Right cardiac atrium (tissue), 5 donors: ENCODE data around the gene EPHB2. TPM values are rescaled to one million over a fixed set of nuclear protein-coding genes. Genes with fewer than 3 reads are reported as not detected.

ENCODE experiments used
- ATAC-seq, 2 donors: fragments of 200-7000 bp; cut with Tn5 transposase; one replicate each; pipeline versions ENCODE4 v1.8.0 to v1.9.1; 2020; ENCODE audit warnings: moderate library complexity in 2 of 2, mild to moderate bottlenecking in 1 of 2
- DNase-seq, 3 donors: peaks; one replicate each; pipeline ENCODE4 v3.0.0-alpha.2; 2020
- H3K27ac ChIP-seq: one replicate; pipeline ENCODE4 v1.5.1; 2013; ENCODE audit warnings: mild to moderate bottlenecking, low read length, control low read depth, moderate library complexity
- H3K27me3 ChIP-seq: one replicate; pipeline ENCODE4 v1.6.1; 2013; ENCODE audit not compliant: control insufficient read depth, insufficient read depth
- H3K4me1 ChIP-seq: one replicate; pipeline ENCODE4 v1.6.1; 2013; ENCODE audit warnings: low read length; ENCODE audit not compliant: control insufficient read depth, insufficient read depth
- H3K4me3 ChIP-seq: one replicate; pipeline ENCODE4 v1.5.1; 2013; ENCODE audit warnings: low read length, control low read depth
- H3K9me3 ChIP-seq: one replicate; pipeline ENCODE4 v1.6.1; 2013; ENCODE audit warnings: low read length; ENCODE audit not compliant: control insufficient read depth
- WGBS: extraction: QIAGEN DNeasy Blood & Tissue Kit; methylation state at CpG from one replicate; pipeline ENCODE4 v1.1.7; 2013; 5-methylcytosine and 5-hydroxymethylcytosine counted together
- intact Hi-C, 4 donors: fragments of 100-400 bp; cut with DNase I; formaldehyde crosslinking; loops; one replicate each; pipeline versions ENCODE4 v1.11.0 to v1.14.0; 2022 to 2023
- microRNA-seq, 2 donors: library from miRNA; unstranded; fragments of <30 nt; microRNA quantifications; one replicate each; pipeline ENCODE4 v1.2.0, GENCODE V29; 2020 to 2021
- polyA plus RNA-seq: library from polyadenylated mRNA; stranded (reverse); fragments of 200-250 nt; gene quantifications from one replicate; pipeline ENCODE4 v1.2.3, GENCODE V29; 2013
- total RNA-seq, 4 donors: library from RNA; stranded (reverse); fragmentation: NEBNext Ultra II Directional; extraction: Animal tissue kit (Norgen Biotek cat#: 25700); gene quantifications; one replicate each; pipeline ENCODE4 v1.2.1, GENCODE V29; 2021
- donor health status: healthy with polysubstance abuse.
- donor health status: DM: no; HTN: yes; CAD: no.
- donor health status: DM: no; HTN: no; CAD: no.
- donor health status: DM: no; HTN: yes; CAD: no; lungs with severe emphysema.
- donor health status: DM: yes; HTN: yes; CAD: no.

EPHB2 gene
- total and polyA plus RNA-seq, 5 donors, result 1.2 to 7.7 (median 3.5) TPM

GRCh38 chr1:22958556-22958955, 247.9 kb downstream of the EPHB2 start:
- Histone ChIP-seq H3K4me1 (no peaks in the 10 kb centered on the region), H3K27ac (no peak overlapping the region), H3K9me3 (no peaks in the 10 kb centered on the region), H3K27me3 (no peaks in the 10 kb centered on the region), H3K4me3 (no peak overlapping the region)
- 86% methylated on average over 9 of the region's 9 CpGs for WGBS
- ATAC-seq (no peak), DNase-seq (no peak)
- intact Hi-C loops, result no loop called here

GRCh38 chr1:22959545-22960360, 249.1 kb downstream of the EPHB2 start:
- no peaks in the 10 kb centered on the region for H3K27me3 ChIP-seq
- no peak overlapping the region for H3K4me3 ChIP-seq
- H3K27ac ChIP-seq, result no peak overlapping the region
- ATAC-seq, result no peak
- no peaks in the 10 kb centered on the region for H3K4me1 ChIP-seq
- WGBS, result 73% methylated on average over 7 of the region's 7 CpGs
- H3K9me3 ChIP-seq, result no peaks in the 10 kb centered on the region
- intact Hi-C loops, result no loop called here
- DNase-seq, result no peak

- DNase-seq (no peak), ATAC-seq (no peak)
- H3K4me3 ChIP-seq, result no peak overlapping the region
- no peak overlapping the region for H3K27ac ChIP-seq
- no peaks in the 10 kb centered on the region for H3K27me3 ChIP-seq
- no peaks in the 10 kb centered on the region for H3K4me1 ChIP-seq
- intact Hi-C loops, result no loop called here
- H3K9me3 ChIP-seq, result peaks cover 2% of the 10 kb centered on the region
- 61% methylated on average over 3 of the region's 3 CpGs for WGBS
Observed at GRCh38 chr1:22962558-22962957, 251.9 kb downstream of the EPHB2 start.

GRCh38 chr1:22963044-22963677, 252.5 kb downstream of the EPHB2 start:
- Histone ChIP-seq H3K27ac (no peak overlapping the region), H3K4me3 (no peak overlapping the region), H3K9me3 (peaks cover 2% of the 10 kb centered on the region), H3K4me1 (no peaks in the 10 kb centered on the region), H3K27me3 (no peaks in the 10 kb centered on the region)
- intact Hi-C loops, result no loop called here
- ATAC-seq (peak in 1 of 2 donors; percentile 31), DNase-seq (no peak)
- WGBS, result 82% methylated on average over 10 of the region's 10 CpGs

GRCh38 chr1:22966309-22966708, 255.7 kb downstream of the EPHB2 start:
- intact Hi-C loops, result no loop called here
- ATAC-seq (no peak), DNase-seq (no peak)
- Histone ChIP-seq H3K4me3 (no peak overlapping the region), H3K4me1 (no peaks in the 10 kb centered on the region), H3K9me3 (peaks cover 2% of the 10 kb centered on the region), H3K27ac (no peak overlapping the region), H3K27me3 (no peaks in the 10 kb centered on the region)
- WGBS, result 76% methylated on average over 5 of the region's 5 CpGs

GRCh38 chr1:22967833-22968232, 257.2 kb downstream of the EPHB2 start:
- WGBS, result 47% methylated on average over 2 of the region's 2 CpGs
- Histone ChIP-seq H3K27ac (no peak overlapping the region), H3K27me3 (no peaks in the 10 kb centered on the region), H3K4me1 (no peaks in the 10 kb centered on the region), H3K4me3 (no peak overlapping the region), H3K9me3 (peaks cover 2% of the 10 kb centered on the region)
- ATAC-seq (no peak), DNase-seq (no peak)
- intact Hi-C loops, result no loop called here

- no peaks in the 10 kb centered on the region for H3K27me3 ChIP-seq
- 6% methylated on average over 5 of the region's 5 CpGs for WGBS
- ATAC-seq, result peak; percentile 16 to 27
- no peak overlapping the region for H3K4me3 ChIP-seq
- no peaks in the 10 kb centered on the region for H3K4me1 ChIP-seq
- no peak overlapping the region for H3K27ac ChIP-seq
- intact Hi-C loops, result no loop called here
- no peak for DNase-seq
- peaks cover 2% of the 10 kb centered on the region for H3K9me3 ChIP-seq
Observed at GRCh38 chr1:22969304-22969709, 258.7 kb downstream of the EPHB2 start.

GRCh38 chr1:22970096-22970495, 259.5 kb downstream of the EPHB2 start:
- DNase-seq (no peak), ATAC-seq (no peak)
- Histone ChIP-seq H3K4me1 (no peaks in the 10 kb centered on the region), H3K4me3 (no peak overlapping the region), H3K9me3 (peaks cover 2% of the 10 kb centered on the region), H3K27me3 (no peaks in the 10 kb centered on the region), H3K27ac (no peak overlapping the region)
- intact Hi-C loops, result loop anchor here in 1 of 4 donors (10.0 kb wide), 1 partner anchor 215 kb away; no protein-coding TSS in a partner anchor
- WGBS, result 86% methylated on average over 2 of the region's 2 CpGs

Small RNAs within 50 kb of the gene (microRNA-seq; reads per million reads assigned to microRNA genes)
- 0 reads per million in 2 donors for gene MIR4253
- gene MIR4684, result 0 reads per million in 2 donors

Other genes starting within 250 kb of the EPHB2 start
- not detected for gene EPHA8, start 147.3 kb upstream of the EPHB2 start, total RNA-seq
- gene EPHA8, start 147.3 kb upstream of the EPHB2 start, polyA plus RNA-seq, result not detected
- gene C1QA, start 74.2 kb upstream of the EPHB2 start, total RNA-seq, result 100 to 1,000 TPM in 3 of 4 donors, 10 to 100 TPM in 1; 80.5 to 156 (median 127) TPM
- gene C1QA, start 74.2 kb upstream of the EPHB2 start, polyA plus RNA-seq, result 51.4 TPM
- gene C1QC, start 67.2 kb upstream of the EPHB2 start, total RNA-seq, result 100 to 1,000 TPM in 3 of 4 donors, 10 to 100 TPM in 1; 96.3 to 196 (median 125) TPM
- 32.7 TPM for gene C1QC, start 67.2 kb upstream of the EPHB2 start, polyA plus RNA-seq
- 100 to 1,000 TPM; 129 to 244 (median 166) TPM for gene C1QB, start 57.6 kb upstream of the EPHB2 start, total RNA-seq
- gene C1QB, start 57.6 kb upstream of the EPHB2 start, polyA plus RNA-seq, result 53.5 TPM